ENCODE data around the gene IDH2.

GRCh38 chr15:90115783-90116182 is 13.5 kb upstream of the IDH2 start:
- TF ChIP-seq MAX (CRISPR knock-in tag; IDR thresholded peaks at IDR 0.05) (no peak), CTCF (IDR thresholded peaks at IDR 0.05) (no peak), USF2 (CRISPR knock-in tag; IDR thresholded peaks at IDR 0.05) (no peak), ZSCAN18 (CRISPR knock-in tag; IDR thresholded peaks at IDR 0.05) (no peak), USF1 (CRISPR knock-in tag; IDR thresholded peaks at IDR 0.05) (no peak), ZNF512 (CRISPR knock-in tag; IDR thresholded peaks at IDR 0.05; ENCODE audit: borderline replicate concordance) (no peak), TCF7 (CRISPR knock-in tag; IDR thresholded peaks at IDR 0.05; ENCODE audit: low read depth) (no peak), ZNF317 (CRISPR knock-in tag; IDR thresholded peaks at IDR 0.05; ENCODE audit: borderline replicate concordance, low read depth) (no peak), ATF2 (CRISPR knock-in tag; IDR thresholded peaks at IDR 0.05; ENCODE audit: borderline replicate concordance, low read depth) (no peak), JUN (CRISPR knock-in tag; IDR thresholded peaks at IDR 0.05) (no peak), ESRRA (CRISPR knock-in tag; IDR thresholded peaks at IDR 0.05; ENCODE audit: borderline replicate concordance) (no peak)
